ENCODE data around the gene AP2A2. TPM values are rescaled to one million over a fixed set of nuclear protein-coding genes. Genes with fewer than 3 reads are reported as not detected.
"Not testable (repeated sequence)": the region's sequence is repeated elsewhere in the genome, so short reads cannot be mapped to it uniquely, and the experiment has no call there.

Gene AP2A2
- polyA plus RNA-seq, 1 donor = 43.8 TPM

DNA sequence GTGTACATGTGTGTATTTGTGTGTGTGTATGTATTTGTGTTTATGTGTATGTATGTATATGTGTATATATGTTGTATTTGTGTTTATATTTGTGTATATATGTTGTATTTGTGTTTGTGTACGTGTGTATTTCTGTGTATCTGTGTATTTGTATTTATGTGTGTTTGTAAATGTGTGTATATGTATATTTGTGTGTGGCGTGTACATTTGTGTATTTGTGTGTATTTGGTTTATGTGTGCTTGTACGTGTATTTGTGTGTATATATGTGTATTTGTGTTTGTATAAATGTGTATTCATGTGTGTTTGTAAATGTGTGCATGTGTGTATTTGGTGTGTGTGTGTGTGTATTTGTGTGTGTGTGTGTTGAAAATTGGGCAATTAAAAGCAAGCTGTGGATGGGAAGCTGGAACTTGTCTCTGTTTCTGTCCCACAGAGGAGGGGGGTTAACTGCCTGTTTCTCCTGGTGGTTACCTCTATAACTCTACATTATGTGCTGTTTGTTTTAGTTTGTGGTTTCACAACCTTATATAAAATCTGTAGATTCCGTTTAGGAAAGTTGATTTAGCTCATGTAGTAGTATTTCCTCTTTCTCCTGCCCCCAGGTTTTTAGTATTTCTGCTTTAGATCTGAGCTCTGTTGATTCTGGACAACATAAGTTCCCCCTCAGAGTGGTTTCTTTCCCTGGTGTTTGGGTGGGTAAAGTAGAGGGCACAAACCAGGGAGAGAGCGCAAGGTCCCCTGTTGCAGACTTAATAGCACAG is 28.9 kb downstream of the AP2A2 start:
- no peak for DNase-seq (ENCODE audit: low read depth)

DNA sequence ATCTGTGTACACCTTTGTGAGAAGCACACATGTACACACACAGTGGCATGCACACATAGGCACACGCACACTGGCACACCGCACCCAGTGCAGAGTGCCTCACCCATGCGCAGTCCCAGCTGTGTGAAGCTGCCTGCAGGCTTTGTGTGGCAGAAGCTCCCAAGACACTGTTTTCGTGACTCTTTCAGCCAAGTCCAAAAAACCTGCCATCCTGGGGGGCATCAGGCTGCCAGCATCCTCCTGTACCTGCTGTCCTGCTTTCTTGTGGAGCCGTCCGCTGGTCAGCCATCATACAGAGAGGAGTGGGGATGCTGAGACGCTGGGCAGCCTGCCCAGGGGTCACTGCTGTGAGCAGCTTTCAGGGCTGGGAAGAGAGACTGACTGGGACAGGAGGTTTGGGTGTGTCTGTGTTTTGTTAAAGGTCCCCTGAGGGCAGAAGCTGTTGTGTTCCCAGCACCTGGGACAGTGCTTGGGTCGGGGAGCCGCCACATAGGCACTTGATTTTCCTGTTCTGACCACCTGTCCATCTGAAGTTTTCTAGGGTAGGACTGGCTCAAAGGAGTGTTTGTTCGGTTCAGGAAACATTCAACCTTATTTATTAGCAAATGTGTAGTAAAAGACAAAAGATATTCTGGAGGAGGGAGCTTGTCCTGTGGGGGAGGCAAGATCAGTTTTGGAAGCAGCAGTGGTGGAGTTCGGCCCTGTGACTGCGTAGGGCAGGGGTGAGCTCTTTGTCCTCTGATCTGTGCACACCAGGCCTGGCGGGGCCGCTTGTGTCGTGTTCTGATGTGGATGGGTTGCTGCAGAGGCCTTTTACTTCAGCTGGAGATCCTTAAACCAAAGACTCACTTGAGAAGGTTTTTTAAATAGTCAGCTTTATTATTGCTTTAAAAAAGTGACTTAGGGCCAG is 29.7 kb downstream of the AP2A2 start:
- no peak for DNase-seq (ENCODE audit: low read depth)

DNA sequence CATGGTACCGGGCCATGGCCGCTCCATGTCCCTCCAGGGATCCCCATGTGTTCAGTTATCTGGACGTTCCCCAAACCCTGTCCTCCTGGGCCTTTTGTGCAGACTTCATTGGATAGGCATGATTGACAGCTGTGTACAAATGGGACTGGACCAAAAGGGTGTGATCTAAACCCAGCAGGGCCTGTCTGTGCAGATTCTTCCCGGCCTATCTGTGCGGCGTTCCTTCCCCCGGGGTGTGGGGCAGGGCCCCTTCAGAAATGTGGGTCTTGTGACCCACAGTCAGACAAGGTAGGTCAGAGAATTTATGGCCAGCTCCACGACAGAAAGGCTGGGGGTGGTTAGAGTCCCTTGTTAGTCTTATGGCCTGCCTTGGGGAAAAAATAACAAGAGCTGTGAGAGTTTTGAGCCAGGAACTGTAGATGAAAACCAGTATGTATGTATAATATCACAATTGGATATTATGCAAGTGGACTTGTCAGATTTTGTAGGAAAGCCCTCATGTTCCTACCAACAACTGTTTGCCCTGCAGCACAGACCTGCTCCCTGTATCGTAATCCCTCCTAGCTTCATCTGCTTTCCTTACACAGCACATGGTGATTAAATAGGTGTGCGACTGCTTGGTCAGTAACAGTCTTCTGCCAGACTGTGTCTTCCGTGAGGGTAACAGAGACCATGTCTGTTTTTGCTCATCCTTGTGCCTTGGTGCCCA is 31.7 kb downstream of the AP2A2 start:
- no peak for DNase-seq (ENCODE audit: low read depth)

DNA sequence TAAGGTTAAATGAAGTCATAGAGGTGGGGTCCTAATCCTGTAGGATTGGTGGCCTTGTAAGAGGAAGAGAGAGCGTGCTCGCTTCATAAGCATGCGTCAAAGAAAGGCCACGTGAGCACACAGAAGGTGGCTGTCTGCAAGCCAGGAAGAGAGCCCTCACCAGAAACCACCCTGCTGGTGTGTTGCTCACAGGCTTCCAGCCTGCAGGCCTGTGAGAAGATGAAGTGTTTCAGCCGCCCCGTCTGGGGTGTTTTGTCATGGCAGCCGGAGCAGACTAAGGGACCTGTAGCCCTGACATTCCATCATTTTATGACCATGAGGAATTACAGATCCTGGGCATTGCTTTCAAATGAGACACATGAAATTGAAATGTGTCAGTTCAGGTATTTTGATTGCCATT is 32.4 kb downstream of the AP2A2 start:
- DNase-seq (ENCODE audit: low read depth) = no peak

DNA sequence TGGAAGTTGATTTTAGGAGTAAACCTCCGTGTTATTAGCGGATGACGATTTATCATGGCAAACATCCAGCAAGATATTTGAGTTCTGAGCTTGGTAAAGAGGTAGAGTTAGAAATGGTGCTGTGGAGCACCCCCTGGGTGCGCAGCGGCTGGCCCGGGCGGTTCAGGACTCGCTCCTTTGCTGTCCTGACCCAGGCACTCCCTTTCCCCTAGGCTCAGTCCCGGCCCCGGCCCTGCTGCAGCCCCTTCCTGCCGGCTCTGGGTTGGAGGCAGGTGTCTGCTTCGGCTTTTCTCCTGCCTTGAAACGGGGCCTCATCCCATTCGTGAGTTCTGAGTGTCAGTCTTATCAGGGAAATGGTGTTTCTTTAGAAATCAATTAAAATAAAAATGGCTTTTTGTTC is 33.4 kb downstream of the AP2A2 start:
- no peak for DNase-seq (ENCODE audit: low read depth)

DNA sequence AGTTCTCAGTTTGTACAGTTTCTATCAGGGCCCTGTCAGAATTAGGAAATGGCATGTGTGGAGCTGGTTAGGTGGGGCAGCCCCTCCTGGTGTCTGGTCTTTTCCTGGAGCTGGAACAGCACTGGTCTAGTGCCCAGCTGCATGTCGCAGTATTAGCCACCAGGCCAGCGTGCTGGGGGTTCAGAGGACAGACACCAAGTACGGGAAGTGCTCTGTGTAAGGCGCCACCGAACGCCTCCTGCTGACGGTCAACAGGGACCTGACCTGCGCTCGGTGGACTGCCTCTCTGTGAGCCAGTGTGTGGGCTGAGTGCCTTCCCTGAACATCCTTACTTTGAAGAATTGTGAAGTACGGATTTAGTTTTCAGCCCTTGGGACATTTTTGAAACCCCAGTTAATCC is 33.9 kb downstream of the AP2A2 start:
- DNase-seq (ENCODE audit: low read depth) = no peak

DNA sequence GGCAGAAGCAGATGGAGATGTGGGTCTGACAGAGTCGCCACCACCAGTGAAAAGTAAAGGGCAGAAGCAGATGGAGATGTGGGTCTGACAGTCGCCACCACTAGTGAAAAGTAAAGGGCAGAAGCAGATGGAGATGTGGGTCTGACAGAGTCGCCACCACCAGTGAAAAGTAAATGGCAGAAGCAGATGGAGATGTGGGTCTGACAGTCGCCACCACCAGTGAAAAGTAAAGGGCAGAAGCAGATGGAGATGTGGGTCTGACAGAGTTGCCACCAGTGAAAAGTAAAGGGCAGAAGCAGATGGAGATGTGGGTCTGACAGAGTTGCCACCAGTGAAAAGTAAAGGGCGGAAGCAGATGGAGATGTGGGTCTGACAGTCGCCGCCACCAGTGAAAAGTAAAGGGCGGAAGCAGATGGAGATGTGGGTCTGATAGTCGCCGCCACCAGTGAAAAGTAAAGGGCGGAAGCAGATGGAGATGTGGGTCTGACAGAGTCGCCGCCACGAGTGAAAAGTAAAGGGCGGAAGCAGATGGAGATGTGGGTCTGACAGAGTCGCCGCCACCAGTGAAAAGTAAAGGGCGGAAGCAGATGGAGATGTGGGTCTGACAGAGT is 35.7 kb downstream of the AP2A2 start:
- DNase-seq (ENCODE audit: low read depth) = not testable (repeated sequence)

DNA sequence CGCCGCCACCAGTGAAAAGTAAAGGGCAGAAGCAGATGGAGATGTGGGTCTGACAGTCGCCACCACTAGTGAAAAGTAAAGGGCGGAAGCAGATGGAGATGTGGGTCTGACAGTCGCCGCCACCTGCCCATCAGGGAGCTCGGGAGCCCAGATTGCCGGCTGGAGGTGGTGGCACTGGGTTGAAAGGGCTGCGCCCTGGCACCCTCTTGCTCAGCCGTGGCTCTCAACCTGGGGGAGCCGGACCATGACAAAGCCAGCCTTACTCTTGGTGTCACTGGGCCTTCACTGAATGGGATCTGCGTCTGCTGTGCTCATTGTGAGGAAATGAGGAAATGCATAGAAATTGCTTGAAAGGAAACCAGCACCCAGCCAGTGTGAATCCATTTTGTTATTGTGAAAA is 36.3 kb downstream of the AP2A2 start:
- DNase-seq (ENCODE audit: low read depth) = no peak

DNA sequence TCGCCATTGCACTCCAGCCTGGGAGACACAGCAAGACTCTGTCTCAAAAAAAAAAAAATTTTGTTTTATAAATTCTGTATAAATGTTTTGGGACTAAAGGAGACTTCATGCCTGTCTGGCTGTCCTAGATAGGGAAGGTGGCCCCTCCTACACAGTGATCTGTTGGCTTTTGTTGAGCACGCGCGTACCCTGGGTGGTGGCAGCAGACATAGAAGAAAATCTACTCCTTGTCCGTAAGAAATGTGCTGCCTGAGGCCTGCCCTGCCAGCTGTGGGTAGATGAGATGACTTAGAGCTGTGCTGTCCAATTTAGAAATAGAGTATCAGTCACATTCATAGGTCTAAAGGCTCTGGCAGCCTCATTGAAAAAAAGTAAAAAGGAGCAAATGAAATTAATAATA is 37.0 kb downstream of the AP2A2 start:
- no peak for DNase-seq (ENCODE audit: low read depth)

DNA sequence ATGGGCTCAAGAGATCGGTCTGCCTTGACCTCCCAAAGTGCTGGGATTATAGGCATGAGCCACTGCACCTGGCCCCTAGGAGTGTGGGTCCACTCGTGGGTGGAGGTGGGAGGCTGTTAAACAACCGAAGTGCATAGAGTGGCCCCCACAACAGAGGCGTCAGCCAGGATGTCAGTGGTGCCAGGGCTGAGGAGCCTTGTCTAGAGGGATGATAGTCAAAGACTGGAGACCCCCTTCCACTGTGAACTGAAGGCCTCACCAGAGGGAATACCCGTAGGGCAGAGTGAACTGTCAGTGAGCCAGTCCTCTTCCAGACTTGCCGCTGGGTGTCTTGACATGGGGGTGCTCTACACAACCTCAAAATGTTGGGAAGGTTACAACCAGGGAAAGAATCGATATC is 38.2 kb downstream of the AP2A2 start:
- no peak for DNase-seq (ENCODE audit: low read depth)

DNA sequence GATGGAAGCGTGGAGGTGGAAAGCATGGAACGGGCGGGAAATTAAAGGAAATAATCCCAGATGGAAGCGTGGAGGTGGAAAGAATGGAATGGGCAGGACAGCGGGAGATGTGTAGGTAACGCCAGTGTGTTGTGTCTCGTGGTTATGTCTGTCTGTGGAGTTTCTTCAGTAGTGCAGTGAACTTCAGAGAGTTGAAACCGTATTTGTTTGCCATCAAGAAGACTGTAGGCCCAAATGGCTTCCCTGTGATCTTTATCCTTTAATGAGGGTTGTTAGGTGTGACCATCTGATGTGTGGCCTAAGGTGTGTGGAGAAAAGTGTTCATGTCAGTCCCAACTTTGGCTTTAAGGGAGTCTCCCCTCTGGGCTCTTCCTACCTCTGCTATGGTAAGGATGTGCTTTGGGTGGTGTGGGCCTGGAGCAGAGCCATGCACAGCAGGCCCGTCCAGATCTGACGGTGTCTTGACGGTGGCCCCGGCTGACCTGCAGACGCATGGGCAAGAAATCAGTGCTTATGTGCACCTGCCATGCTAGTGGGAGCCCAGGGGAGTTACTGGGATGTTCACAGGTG is 39.6 kb downstream of the AP2A2 start:
- no peak for DNase-seq (ENCODE audit: low read depth)

DNA sequence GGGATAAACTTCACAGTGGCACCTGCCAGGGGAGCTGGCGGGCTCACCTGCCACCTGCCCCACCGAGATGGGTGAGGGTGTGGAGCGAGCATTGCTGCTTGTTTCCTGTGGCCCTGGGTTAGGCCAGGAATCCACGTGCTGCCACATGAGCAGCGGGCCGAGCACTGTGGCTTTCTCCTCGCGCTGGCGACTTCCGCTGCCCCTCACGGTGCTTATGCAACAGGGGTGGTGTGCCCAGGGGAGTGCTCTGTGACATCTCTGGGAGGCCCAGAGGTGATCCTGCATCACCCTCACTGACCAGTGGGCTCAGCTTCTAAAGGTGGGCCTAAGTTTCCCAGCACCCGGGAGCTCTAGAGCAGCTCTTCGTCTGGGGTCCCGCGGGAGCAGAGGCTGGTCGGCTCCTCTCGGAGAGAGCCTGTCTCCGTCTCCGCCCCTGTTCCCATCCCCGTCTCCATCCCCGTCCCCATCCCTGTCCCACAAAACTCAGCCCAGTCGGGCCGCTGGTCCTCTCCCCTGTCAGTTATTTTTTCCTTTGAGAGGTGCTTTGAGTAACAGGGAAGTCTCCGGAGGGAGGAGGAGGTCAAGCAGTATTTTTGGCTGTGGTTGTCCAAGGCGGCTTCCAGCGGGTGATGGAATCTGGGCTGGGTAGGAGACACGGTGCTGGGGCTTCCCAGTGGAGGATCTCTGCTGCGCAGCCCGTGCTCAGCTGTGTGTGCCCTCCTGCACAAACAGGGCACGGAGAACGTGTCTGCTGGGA is 42.5 kb downstream of the AP2A2 start:
- DNase-seq (ENCODE audit: low read depth) = no peak

DNA sequence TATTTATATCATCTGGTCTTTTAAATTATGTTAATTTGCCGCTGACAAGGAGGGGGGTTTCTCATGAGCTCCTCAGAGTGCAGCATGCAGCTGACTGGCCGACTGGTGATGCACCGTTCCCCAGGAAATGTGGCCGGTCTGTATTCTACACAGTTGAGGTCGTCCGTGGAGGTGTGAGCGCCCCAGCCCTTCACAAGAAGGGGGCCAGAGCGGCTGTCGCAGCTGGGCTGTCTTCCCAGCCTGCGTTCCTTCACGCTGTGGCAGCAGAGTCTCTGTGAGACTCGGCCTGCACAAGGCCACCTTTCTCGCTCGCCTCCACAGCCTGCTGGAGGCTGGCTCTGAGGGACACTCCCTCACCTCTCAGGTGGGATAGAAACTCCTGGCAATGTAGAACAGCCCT is 43.2 kb downstream of the AP2A2 start:
- DNase-seq (ENCODE audit: low read depth) = no peak

DNA sequence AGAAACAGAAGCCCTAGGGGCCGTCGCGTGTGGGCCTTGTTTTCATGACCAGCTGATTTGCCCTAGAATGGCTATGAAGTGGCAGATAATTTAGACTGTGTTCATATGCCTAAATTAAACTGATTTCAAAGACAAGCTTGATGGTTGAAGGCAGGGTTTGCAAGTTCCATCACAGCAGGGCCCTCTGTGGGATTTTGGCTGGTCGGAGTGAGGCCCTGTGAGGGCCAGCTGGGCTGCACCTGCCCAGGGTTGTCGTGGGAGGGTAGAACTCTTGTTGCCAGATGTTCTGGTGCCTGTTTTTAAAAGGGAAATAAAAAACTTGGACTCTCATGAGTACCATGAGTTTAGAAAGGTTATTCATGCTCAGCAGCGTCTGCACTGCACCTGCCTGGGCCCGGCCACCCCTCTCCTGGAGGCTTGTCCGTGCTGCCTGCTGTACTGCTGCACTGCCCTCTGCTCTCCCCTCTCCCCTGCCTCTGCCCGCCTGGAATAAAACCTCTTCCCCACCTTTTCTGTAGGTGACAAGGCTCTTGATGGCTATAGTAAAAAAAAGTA is 44.1 kb downstream of the AP2A2 start:
- no peak for DNase-seq (ENCODE audit: low read depth)

DNA sequence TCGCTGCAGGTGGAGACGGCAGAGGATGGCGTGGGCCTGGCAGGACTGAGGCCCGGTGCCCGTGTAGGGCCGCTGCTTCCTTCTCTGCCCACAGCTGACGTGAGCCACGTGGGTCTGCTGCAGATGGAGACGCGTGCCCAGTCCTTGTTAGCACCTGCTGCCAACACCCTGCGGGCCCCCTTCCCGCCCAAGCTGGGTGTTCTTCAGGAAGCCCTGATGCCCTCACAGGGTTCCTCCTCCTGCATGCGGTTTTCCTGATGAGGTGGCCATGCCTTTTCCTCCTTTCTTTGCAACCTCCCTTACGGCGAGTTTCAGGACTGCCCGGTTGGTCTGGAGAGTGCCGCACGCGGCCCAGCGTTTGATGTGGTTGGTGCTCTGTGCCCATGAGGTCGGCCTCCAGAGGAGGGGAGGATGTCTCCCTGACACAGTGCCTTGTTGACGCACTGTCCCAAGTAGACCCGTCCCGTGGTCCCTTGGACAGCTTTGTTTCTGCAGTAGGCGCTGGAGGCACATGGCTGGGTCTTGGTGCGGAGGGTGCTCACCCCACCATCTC is 44.7 kb downstream of the AP2A2 start:
- no peak for DNase-seq (ENCODE audit: low read depth)

DNA sequence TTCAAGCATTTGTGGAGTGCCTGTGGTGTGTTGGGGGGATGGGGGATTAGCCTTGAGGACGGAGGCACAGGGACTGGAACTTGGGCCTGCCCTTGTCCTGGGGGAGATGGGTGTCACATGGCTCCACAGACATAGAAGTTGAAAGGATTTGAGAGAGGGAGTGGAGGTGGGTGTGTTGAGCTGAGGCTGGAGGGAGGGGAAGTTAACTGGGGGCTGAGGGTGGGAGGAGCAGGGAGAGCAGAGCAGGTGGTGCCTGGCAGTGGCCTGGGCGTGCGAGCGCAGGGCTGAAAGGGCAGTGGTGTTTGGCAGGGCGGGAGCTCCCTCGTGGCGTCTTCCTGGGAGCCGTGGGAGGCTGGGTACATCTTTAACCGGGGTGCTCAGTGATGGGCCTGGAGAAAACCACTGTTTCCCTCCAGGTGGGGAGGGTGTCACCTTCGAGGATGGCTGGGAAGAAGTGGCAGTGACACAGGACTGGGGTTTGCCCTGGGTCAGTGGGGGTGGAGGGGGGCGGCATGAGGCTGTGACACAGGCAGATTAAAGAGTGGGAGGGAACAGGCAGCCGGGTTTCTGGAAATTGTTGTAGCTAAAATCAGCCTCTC is 45.5 kb downstream of the AP2A2 start:
- DNase-seq (ENCODE audit: low read depth) = no peak

DNA sequence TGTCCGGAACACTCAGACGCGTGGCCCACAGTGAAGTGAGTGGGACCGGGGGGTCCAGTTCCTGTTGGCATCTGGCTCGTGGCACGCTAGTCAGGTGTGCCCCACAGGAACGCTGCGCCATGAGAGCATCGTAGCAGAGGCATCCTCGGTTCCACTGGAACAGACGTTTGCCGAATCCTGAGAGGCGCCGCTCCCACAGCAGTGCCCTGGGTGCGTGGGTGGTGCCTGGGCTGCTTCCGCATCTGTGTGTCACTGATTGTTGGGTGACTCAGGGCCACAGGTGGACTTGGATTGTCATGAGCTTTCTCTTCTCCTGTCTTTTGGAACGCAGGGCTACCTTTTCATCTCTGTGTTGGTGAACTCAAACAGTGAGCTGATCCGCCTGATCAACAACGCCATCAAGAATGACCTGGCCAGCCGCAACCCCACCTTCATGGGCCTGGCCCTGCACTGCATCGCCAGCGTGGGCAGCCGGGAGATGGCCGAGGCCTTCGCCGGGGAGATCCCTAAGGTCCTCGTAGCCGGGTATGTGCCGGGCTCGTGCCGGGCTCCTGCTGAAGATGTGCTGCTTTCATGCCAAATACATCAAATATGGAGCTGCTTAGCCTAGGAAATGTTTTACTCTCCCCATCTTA is 46.2 kb downstream of the AP2A2 start:
- no peak for DNase-seq (ENCODE audit: low read depth)

DNA sequence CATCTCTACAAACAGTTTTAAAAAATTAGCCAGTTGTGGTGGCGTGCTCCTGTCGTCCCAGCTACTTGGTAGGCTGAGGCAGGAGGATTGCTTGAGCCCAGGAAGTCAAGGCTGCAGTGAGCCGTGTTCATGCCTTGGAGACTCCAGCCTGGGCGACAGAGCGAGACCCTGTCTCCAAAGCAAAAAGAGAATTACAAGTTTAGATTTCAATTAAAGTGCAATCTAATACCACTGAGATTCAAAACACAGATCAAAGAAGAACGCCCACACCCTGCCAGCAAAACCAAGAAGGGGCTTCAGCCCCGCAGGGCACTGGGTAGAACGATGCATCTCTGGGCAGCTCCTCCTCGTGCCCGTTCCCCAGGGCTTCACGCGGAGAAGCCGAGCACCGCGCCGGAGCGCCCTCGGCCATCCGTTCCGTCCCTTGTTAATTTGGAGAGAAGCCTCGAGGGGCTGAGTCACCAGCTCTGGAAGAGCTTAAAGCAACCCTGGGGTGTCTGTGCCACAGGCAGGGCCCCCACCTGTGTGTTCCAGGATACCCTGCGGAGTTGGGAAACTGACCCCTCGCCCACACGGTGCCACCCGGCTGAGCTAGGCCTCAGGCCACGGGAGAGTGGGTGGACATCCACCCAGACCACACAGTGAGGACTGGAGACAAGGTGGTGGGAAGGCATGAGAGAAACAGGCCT is 47.0 kb downstream of the AP2A2 start:
- no peak for DNase-seq (ENCODE audit: low read depth)

DNA sequence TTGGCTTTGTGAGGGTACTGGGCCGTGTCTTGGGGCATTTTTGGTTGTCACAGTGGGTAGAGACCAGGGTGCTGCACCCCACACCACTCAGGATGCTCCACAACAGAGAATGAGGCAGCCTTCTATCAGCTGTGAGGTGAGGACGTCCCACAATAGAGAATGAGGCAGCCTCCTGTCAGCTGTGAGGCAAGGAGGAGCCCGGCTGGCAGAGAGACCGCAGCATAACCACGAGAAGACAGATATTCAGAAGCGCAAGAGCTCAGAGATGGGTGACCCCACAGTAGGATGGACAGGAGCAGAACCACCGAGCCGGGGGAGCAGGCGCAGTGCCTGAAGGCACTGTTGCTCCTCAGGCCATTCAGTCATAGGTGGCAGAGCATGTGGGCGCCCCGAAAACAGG is 47.6 kb downstream of the AP2A2 start:
- DNase-seq (ENCODE audit: low read depth) = no peak
